Vagina (tissue), 2 donors: ENCODE measurements around the gene FNBP1L.

Experiments
- CTCF ChIP-seq, 3 experiments: fragments of 450-650 bp in 2 of 3; fragments of 200-600 bp in 1 of 3; sonication (generic) in 1 of 3; IDR thresholded peaks; one replicate each; pipeline ENCODE4 v1.5.1; 2017 to 2019; ENCODE audit warnings: antibody characterized with exemption in 3 of 3, mild to moderate bottlenecking in 2 of 3, moderate library complexity in 2 of 3
- POLR2A ChIP-seq, 2 donors: fragments of 450-650 bp; IDR thresholded peaks; one replicate each; pipeline ENCODE4 v1.6.1; 2017; ENCODE audit warnings: antibody characterized with exemption in 2 of 2, mild to moderate bottlenecking in 2 of 2, moderate library complexity in 2 of 2
- POLR2AphosphoS5 ChIP-seq, 2 donors: sonication (generic); formaldehyde crosslinking; IDR thresholded peaks; one replicate each; pipeline ENCODE4 v1.9.0; 2017; ENCODE audit warnings: antibody characterized with exemption in 2 of 2, mild to moderate bottlenecking in 2 of 2, low read depth in 1 of 2; ENCODE audit not compliant: insufficient read depth in 1 of 2

DNA sequence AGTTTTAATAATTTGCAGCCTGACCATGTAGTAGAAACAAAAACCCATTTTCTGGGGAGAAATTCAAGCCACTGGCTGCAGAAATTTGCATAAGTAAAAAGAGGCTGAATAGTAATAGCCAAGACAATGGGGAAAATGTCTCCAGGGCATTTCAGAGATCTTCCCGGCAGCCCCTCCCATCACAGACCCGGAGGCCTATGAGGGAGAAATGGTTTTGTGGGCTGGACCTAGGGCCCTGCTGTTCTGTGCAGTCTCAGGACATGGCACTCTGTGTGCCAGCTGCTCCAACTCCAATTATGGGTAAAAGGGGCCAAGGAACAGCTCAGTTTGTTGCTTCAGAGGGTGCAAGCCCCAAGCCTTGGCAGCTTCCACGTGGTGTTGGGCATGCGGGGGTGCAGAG, 39.7 kb upstream of the FNBP1L start:
- TF ChIP-seq CTCF (IDR thresholded peaks at IDR 0.05) = no peak
- no peak for TF ChIP-seq POLR2A (IDR thresholded peaks at IDR 0.05)
- TF ChIP-seq POLR2AphosphoS5 (IDR thresholded peaks at IDR 0.05; ENCODE audit: insufficient read depth in 1 of 2, low read depth in 1 of 2) = no peak
